GM12878 (cell line): ENCODE data around the gene ACYP1. TPM values are rescaled to one million over a fixed set of nuclear protein-coding genes. Genes with fewer than 3 reads are reported as not detected.

Experiments
- ATAC-seq: fragments of 200-7000 bp; cut with Tn5 transposase; 3 replicates; pipeline ENCODE4 v1.9.1; 2020; ENCODE audit warnings: mild to moderate bottlenecking, moderate library complexity
- BruUV-seq: library from RNA; stranded (reverse); fragments of 400-500 nt; replicated peaks from 2 replicates; lab custom pipeline; 2021; lab: Mats Ljungman, UMichigan
- CTCF ChIA-PET: fragments of 300-600 bp; sonication (Branson Sonifier 250); formaldehyde crosslinking; extraction: SDS; loops from one replicate; lab custom pipeline; 2021; ENCODE audit warnings: inconsistent platforms; lab: Yijun Ruan, JAX
- POLR2A ChIA-PET: fragments of 350-600 bp; formaldehyde crosslinking; extraction: SDS; loops from one replicate; lab custom pipeline; 2021; ENCODE audit warnings: inconsistent platforms; lab: Charles Lee
- RAD21 ChIA-PET: fragments of 300-600 bp; sonication (Branson Sonifier 250); formaldehyde crosslinking; loops from one replicate; lab custom pipeline; 2023; ENCODE audit warnings: antibody characterized with exemption; ENCODE audit not compliant: unreplicated experiment; lab: Charles Lee
- SMC1A ChIA-PET: fragments of 300-600 bp; sonication (Branson Sonifier 250); formaldehyde crosslinking; loops from one replicate; lab custom pipeline; 2023; ENCODE audit not compliant: unreplicated experiment, uncharacterized antibody; lab: Charles Lee
- DNase-seq: peaks from one replicate; pipeline ENCODE4 v3.0.0-alpha.2; 2011; ENCODE audit warnings: low read depth, low spot score
- FAIRE-seq: peaks from 3 replicates; lab custom pipeline; 2011; peaks lifted over from hg19 to GRCh38; lab: Jason Lieb, UNC
- H2AFZ ChIP-seq: 2 replicates; pipeline ENCODE4 v1.6.0; 2011; ENCODE audit warnings: low read depth, low read length, control low read depth; ENCODE audit not compliant: control insufficient read depth
- H3K27ac ChIP-seq: 2 replicates; pipeline ENCODE4 v1.5.1; 2011; ENCODE audit warnings: control low read depth; ENCODE audit not compliant: control insufficient read depth, insufficient read depth
- H3K27me3 ChIP-seq, 2 experiments: replicated peaks in 1 of 2; 2 replicates each; pipeline versions ENCODE4 v1.6.0 to v1.6.1; 2011; ENCODE audit warnings: low read length in 1 of 2; ENCODE audit not compliant: control insufficient read depth in 2 of 2, insufficient read depth in 2 of 2
- H3K36me3 ChIP-seq, 2 experiments: 2 replicates each; pipeline ENCODE4 v1.5.1; 2011; ENCODE audit warnings: low read length in 1 of 2; ENCODE audit not compliant: control insufficient read depth in 2 of 2, insufficient read depth in 2 of 2
- H3K4me1 ChIP-seq: 2 replicates; pipeline ENCODE4 v1.6.1; 2011; ENCODE audit warnings: mild to moderate bottlenecking, low read length, moderate library complexity, mixed read lengths; ENCODE audit not compliant: control insufficient read depth, insufficient read depth
- H3K4me2 ChIP-seq: 2 replicates; pipeline ENCODE4 v1.6.0; 2011; ENCODE audit warnings: control low read depth; ENCODE audit not compliant: control insufficient read depth, insufficient read depth
- H3K4me3 ChIP-seq: fragments of 200-600 bp; sonication (generic); 2 replicates; pipeline ENCODE4 v1.5.1; 2016
- H3K79me2 ChIP-seq: 2 replicates; pipeline ENCODE4 v1.6.0; 2011; ENCODE audit warnings: low read length; ENCODE audit not compliant: control insufficient read depth, insufficient read depth
- H3K9ac ChIP-seq: 2 replicates; pipeline ENCODE4 v1.8.0; 2011; ENCODE audit warnings: low read length, control low read depth, mixed read lengths; ENCODE audit not compliant: control insufficient read depth, insufficient read depth
- H3K9me3 ChIP-seq: replicated peaks from 3 replicates; pipeline ENCODE4 v1.5.1; 2011; ENCODE audit warnings: mild to moderate bottlenecking, low read length; ENCODE audit not compliant: control insufficient read depth, insufficient read depth
- H4K20me1 ChIP-seq: 2 replicates; pipeline ENCODE4 v1.6.0; 2011; ENCODE audit not compliant: control insufficient read depth, insufficient read depth
- ATF3 ChIP-seq: IDR thresholded peaks from 2 replicates; pipeline ENCODE4 v1.6.1; 2011; ENCODE audit warnings: low read depth, mild to moderate bottlenecking, low read length, moderate library complexity, borderline replicate concordance; ENCODE audit errors: extremely low read depth
- BCL11A ChIP-seq: IDR thresholded peaks from 2 replicates; pipeline ENCODE4 v1.6.1; 2011; ENCODE audit warnings: low read depth, low read length
- CHD2 ChIP-seq: IDR thresholded peaks from 2 replicates; pipeline ENCODE4 v1.6.1; 2011; ENCODE audit warnings: low read depth, low read length, improper control_type of control experiment, borderline replicate concordance
- E2F8 ChIP-seq: fragments of 450-650 bp; IDR thresholded peaks from 2 replicates; pipeline ENCODE4 v1.6.1; 2018; ENCODE audit warnings: mild to moderate bottlenecking, low read depth, moderate library complexity; ENCODE audit not compliant: partially characterized antibody
- EP300 ChIP-seq, 2 experiments: fragments of 150-350 bp in 1 of 2; IDR thresholded peaks; 2 replicates each; pipeline ENCODE4 v1.6.1; 2011 to 2012; ENCODE audit warnings: low read depth in 2 of 2, low read length in 2 of 2, borderline replicate concordance in 1 of 2, improper control_type of control experiment in 1 of 2, inconsistent platforms in 1 of 2; ENCODE audit not compliant: control insufficient read depth in 1 of 2
- GATAD2B ChIP-seq: fragments of 450-650 bp; conservative IDR thresholded peaks from 2 replicates; pipeline ENCODE4 v1.6.1; 2017; ENCODE audit warnings: low read depth, mild to moderate bottlenecking, moderate library complexity
- HDAC2 ChIP-seq: fragments of 200-600 bp; sonication (generic); IDR thresholded peaks from 2 replicates; pipeline ENCODE4 v1.6.1; 2017
- MYB ChIP-seq: fragments of 150-350 bp; IDR thresholded peaks from 2 replicates; pipeline ENCODE4 v1.6.1; 2014; ENCODE audit warnings: mild to moderate bottlenecking, low read depth, low read length, borderline replicate concordance
- NR2C2 ChIP-seq: IDR thresholded peaks from 2 replicates; pipeline ENCODE4 v1.6.1; 2011; ENCODE audit warnings: borderline replicate concordance, low read depth; ENCODE audit not compliant: control insufficient read depth, insufficient read length
- PML ChIP-seq: IDR thresholded peaks from 2 replicates; pipeline ENCODE4 v1.6.1; 2012; ENCODE audit warnings: low read length, inconsistent platforms
- RB1 ChIP-seq: fragments of 450-650 bp; formaldehyde crosslinking; IDR thresholded peaks from 2 replicates; pipeline ENCODE4 v1.6.1; 2017; ENCODE audit warnings: mild to moderate bottlenecking, borderline replicate concordance
- SIX5 ChIP-seq: IDR thresholded peaks from 2 replicates; pipeline ENCODE4 v1.6.1; 2011; ENCODE audit warnings: mild to moderate bottlenecking, low read depth, low read length, moderate library complexity; ENCODE audit not compliant: severe bottlenecking
- SUZ12 ChIP-seq: fragments of 200-600 bp; sonication (generic); IDR thresholded peaks from one replicate; pipeline ENCODE4 v1.6.1; 2018; ENCODE audit warnings: antibody characterized with exemption, mild to moderate bottlenecking; ENCODE audit not compliant: unreplicated experiment
- TBL1XR1 ChIP-seq: IDR thresholded peaks from 2 replicates; pipeline ENCODE4 v1.6.1; 2012; ENCODE audit warnings: low read depth, low read length, improper control_type of control experiment
- USF1 ChIP-seq: IDR thresholded peaks from 2 replicates; pipeline ENCODE4 v1.6.1; 2011; ENCODE audit warnings: borderline replicate concordance, low read depth, mild to moderate bottlenecking, moderate library complexity, mixed read lengths, low read length; ENCODE audit not compliant: insufficient read depth; ENCODE audit errors: extremely low read length
- ZBTB40 ChIP-seq: fragments of 450-650 bp; IDR thresholded peaks from 2 replicates; pipeline ENCODE4 v1.6.1; 2016; ENCODE audit warnings: mild to moderate bottlenecking, moderate library complexity, borderline replicate concordance
- WGBS: methylation state at CpG from one replicate; pipeline ENCODE4 v1.1.6; 2016; ENCODE audit warnings: low lambda C conversion rate; ENCODE audit not compliant: insufficient replicate concordance, insufficient coverage; ENCODE audit errors: missing lambda C conversion rate; 5-methylcytosine and 5-hydroxymethylcytosine counted together
- in situ Hi-C: fragments of 300-500 bp; cut with MboI; formaldehyde crosslinking; loops from 9 replicates; pipeline ENCODE4 v1.14.3; 2018; ENCODE audit warnings: mixed read lengths
- intact Hi-C: fragments of 100-400 bp; cut with micrococcal nuclease; formaldehyde crosslinking; loops from one replicate; pipeline ENCODE4 v1.14.2; 2022; ENCODE audit not compliant: unreplicated experiment
- polyA plus RNA-seq, 11 experiments: library from polyadenylated mRNA; depleted of rRNA in 4 of 11; unstranded in 6 of 11; stranded (reverse) in 5 of 11; fragments of >200 nt; fragmentation: Nextera tagmentation in 4 of 11; fragmentation: Illumina TruSeq in 1 of 11; extraction: Ambion mirVana in 4 of 11; extraction: Trizol in 1 of 11; gene quantifications; 1 replicate in 1 of 11; 2 replicates in 10 of 11; pipeline versions ENCODE4 v1.2.1 to v1.2.3, GENCODE V29; 2011 to 2016; ENCODE audit warnings: inconsistent platforms in 2 of 11, missing spikeins in 2 of 11, low read depth in 1 of 11
- total RNA-seq, 4 experiments: library from RNA; depleted of rRNA in 3 of 4; stranded (reverse); fragments of >200 nt in 3 of 4; fragmentation: Illumina TruSeq in 1 of 4; extraction: Trizol in 1 of 4; gene quantifications; 2 replicates each; pipeline versions ENCODE4 v1.2.1 to v1.2.3, GENCODE V29; 2013 to 2021

ACYP1 gene
- total and polyA plus RNA-seq, 10 of the 15 experiments (the other 5 are each of a cell fraction or from before 2014, with no cell fraction given), result 18.2 to 52.6 (median 43.5) TPM

GRCh38 chr14:75101491-75101890, 37.7 kb upstream of the ACYP1 start:
- Histone ChIP-seq H3K27ac (no peak overlapping the region), H3K36me3 (peaks cover 1 to 14% of the 10 kb centered on the region in 2 experiments; a peak in 3 of 4 replicates), H3K9me3 (no peaks in the 10 kb centered on the region), H3K4me2 (no peak overlapping the region), H3K4me1 (no peaks in the 10 kb centered on the region), H2AFZ (no peak overlapping the region), H3K27me3 (no peaks in the 10 kb centered on the region), H3K79me2 (no peaks in the 10 kb centered on the region), H3K4me3 (no peak overlapping the region), H4K20me1 (no peaks in the 10 kb centered on the region; the same call in 1 of the 2 replicates), H3K9ac (no peak overlapping the region)
- FAIRE-seq (no peak), ATAC-seq (no peak), DNase-seq (no peak)
- no TSS peak for BruUV-seq
- WGBS, result 97% methylated on average over 4 of the region's 4 CpGs
- ChIA-PET POLR2A (no interaction called here), SMC1A (interaction anchor here (1.4 to 1.5 kb wide), 2 partner anchors 13 to 16 kb away, joined by 4 to 5 read pairs; no protein-coding TSS in a partner anchor), RAD21 (no interaction called here), CTCF (interaction anchor here (1.1 to 1.5 kb wide), 2 partner anchors 11 to 201 kb away, joined by 7 read pairs; no protein-coding TSS in a partner anchor)
- in situ Hi-C loops, result no loop called here
- intact Hi-C loops, result no loop called here
- no peak for TF ChIP-seq EP300 (IDR thresholded peaks at IDR 0.05; ENCODE audit: borderline replicate concordance in 1 of 2, control insufficient read depth in 1 of 2, low read depth in 2 of 2, low read length in 2 of 2)
- TF ChIP-seq TBL1XR1, result no peak
- TF ChIP-seq MYB, result no peak
- TF ChIP-seq USF1, result no peak
- no peak for TF ChIP-seq NR2C2
- TF ChIP-seq GATAD2B, result no peak
- TF ChIP-seq SIX5, result no peak
- no peak for TF ChIP-seq RB1
- TF ChIP-seq ATF3, result no peak
- TF ChIP-seq PML, result no peak
- no peak for TF ChIP-seq BCL11A
- no peak for TF ChIP-seq E2F8
- TF ChIP-seq ZBTB40, result no peak
- no peak for TF ChIP-seq SUZ12
- no peak for TF ChIP-seq CHD2
- TF ChIP-seq HDAC2, result no peak
